GM19193 (cell line): ENCODE data around the gene IRAK4.
A peak's percentile ranks its signal among the peaks of the same experiment; 100 is the strongest.

Experiments used
- POLR2A ChIP-seq: IDR thresholded peaks from 4 replicates; pipeline ENCODE4 v1.6.1; 2011; ENCODE audit not compliant: insufficient read depth, insufficient read length; ENCODE audit errors: extremely low read depth

Gene IRAK4

DNA sequence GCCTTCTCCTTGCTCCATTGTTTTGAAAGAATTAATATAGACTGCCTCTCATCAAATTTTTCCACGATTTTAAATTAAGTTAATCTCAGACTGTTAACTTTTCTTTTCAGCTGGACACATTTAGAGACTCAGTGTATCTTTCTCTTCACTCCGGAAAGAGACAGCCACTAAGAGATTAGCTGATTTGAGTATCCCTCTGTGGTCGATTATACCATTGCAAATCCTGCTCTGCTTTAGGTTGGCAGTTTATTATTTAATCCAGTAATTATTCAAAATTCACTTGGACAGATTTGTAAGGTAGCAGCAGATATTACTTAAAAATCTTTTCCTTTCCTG is 48.0 kb downstream of the IRAK4 start:
- TF ChIP-seq POLR2A: no peak

GRCh38 chr12:43807386-43807785 is 48.6 kb downstream of the IRAK4 start:
- TF ChIP-seq POLR2A: no peak

GRCh38 chr12:43812057-43812456 is 53.3 kb downstream of the IRAK4 start:
- no peak for TF ChIP-seq POLR2A

DNA sequence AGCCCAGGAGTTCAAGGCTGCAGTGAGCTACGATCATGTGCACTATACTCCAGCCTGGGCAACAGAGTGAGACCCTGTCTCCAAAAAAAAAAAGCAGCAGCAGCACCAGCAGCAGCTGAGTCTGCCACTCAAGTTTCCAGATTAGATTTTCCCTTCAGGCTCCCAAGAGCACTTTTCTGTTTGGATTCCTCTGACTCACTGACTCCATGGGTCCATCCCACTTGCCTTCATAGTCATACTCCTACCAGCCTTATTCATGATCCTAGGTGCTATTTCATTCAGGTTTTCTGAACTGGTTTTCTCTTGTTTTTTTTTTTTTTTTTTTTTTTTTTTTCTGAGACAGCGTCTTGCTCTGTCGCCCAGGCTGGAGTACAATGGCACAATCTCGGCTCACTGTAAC is 54.2 kb downstream of the IRAK4 start:
- no peak for TF ChIP-seq POLR2A

DNA sequence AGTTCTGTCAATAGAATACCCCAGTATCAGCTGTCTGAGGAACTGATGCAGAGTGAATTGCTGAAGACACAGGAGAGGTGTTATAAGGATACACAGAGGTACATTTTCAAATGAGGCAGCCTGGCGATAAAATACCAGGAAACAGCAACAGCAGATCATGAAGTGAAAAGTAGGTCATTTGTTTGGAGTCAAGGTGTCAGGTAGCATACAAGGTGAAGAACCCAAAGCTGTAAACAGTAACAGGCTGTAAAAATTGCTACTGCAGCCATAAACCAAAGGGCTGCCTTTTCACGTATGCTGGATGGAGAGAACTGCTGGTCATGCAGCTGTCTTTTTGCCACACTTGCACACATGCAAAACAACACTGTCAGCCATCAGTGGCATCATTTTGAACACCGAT is 56.7 kb downstream of the IRAK4 start:
- no peak for TF ChIP-seq POLR2A

- TF ChIP-seq POLR2A: no peak
These were observed 57.4 kb downstream of the IRAK4 start for GRCh38 chr12:43816168-43816567.

DNA sequence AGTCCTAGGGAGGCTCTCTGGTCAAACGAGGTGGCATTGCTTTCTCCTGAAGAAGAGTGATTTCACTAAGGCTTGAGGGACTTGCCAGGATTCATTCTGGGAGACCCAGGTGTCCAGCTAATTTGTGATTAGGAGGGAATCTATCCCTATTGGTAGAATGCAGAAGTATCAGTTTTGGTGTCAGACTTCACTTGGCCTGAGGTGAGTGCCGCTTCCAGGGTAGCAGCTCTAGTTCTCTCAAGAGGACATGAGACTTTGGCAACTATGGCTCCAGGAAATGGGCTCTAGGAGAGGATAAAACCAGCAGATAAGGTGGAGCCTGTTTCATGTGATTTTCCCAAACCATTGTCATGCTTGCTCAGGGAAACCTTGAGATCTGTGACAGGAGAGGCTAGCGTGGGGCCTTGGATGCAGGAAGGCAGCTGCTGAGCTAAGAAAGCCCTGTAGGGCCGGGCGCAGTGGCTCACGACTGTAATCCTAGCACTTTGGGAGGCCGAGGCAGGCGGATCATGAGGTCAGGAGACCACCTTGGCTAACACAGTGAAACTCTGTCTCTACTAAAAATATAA is 65.5 kb downstream of the IRAK4 start:
- TF ChIP-seq POLR2A: no peak

GRCh38 chr12:43826681-43827080 is 67.9 kb downstream of the IRAK4 start:
- TF ChIP-seq POLR2A: no peak

GRCh38 chr12:43827093-43827492 is 68.3 kb downstream of the IRAK4 start:
- no peak for TF ChIP-seq POLR2A

GRCh38 chr12:43832463-43833168 is 73.9 kb downstream of the IRAK4 start:
- TF ChIP-seq POLR2A: no peak

DNA sequence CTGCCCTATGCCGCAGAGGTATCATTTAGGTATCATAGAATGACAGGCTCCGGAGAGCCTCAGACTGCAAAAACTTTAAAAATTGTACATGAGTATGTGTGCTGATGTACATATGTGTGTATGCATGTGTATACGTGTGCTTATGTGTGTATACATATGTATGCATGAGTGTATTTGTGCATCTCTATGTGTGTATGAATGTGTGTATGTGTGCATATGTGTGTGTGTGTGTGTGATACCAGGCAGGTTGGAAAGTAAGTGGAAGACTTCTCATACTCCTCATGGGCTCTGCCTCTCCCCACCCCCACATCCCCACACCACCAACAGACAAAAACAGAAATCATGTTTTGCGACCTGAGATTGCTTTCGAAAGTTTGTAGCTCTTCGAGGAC is 76.5 kb downstream of the IRAK4 start:
- TF ChIP-seq POLR2A: no peak

DNA sequence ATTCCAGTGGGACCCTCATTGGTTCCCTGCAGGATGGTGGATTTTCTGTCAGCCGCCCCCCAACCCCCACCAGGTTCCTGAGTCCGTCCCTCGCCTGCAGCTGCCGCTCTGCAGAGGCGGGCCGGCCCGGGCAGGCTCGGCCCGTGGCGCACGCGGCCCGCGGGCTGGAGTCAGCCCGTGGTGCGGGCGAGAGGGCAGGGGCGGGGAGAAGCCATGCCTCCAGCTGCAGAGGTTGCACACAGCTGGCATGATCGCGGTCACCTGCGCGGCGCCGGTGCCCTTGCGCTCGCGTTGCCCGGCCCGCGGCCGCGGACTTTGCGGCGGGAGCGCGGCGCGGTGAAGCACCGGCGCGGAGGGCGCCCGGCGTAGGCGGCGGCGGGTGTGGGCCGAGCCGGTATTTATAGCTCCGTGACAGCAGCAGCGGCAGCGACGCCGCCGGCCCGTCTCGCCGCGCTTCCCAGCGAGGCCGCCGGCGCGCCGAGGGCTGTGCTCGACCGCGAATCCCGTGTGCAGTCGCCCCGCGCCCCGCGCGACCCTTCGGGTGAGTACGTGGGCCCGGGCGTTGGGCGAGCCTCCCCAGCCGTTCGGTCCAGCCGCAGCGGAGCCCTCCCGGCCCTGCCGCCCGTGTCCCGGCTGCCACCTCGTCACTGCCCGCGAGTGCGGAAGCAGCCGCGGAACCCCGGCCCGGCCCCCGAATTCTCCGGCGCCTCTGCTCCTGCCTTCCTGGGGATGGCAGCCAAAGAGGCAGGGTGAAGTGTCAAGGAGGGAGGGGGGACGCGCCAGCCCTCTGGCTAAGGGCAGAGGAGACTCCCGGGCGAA is 77.1 kb downstream of the IRAK4 start, which contains the start of gene TMEM117:
TMEM117 (plus strand) TSS at position 426 of the 819 bp plus-strand sequence.
- TF ChIP-seq POLR2A: peak; percentile 83

DNA sequence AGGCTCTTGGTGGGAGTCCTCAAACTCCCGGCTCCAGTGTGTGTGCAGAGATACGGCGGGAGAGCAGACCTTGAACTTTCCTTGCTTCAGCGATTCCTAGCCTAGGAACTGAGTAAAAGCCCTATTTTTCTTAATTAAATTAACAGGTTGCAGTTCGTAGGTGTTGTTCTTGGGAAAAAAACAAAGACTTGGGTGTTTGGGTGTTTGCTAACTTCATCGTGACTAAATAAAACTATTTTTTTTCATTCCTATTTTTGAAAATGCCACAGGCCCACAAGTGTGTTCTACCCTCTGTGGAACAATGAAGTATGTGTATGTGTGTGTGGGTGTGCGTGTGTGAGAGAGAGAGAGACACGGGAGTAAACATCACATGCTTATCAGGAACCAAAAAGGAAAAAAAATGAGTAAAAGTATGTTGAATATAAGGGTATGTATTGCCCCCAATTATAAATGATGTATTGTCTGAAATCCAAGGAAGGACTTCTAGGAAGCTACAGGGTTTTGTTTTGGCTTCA is 77.8 kb downstream of the IRAK4 start:
- TF ChIP-seq POLR2A: no peak
